ENCODE results near the gene MRPL12. TPM values are rescaled to one million over a fixed set of nuclear protein-coding genes. Genes with fewer than 3 reads are reported as not detected.
A peak's percentile ranks its signal among the peaks of the same experiment; 100 is the strongest.

The MRPL12 gene
- total and polyA plus RNA-seq, 10 donors = 36.2 to 160 (median 52.2) TPM

DNA sequence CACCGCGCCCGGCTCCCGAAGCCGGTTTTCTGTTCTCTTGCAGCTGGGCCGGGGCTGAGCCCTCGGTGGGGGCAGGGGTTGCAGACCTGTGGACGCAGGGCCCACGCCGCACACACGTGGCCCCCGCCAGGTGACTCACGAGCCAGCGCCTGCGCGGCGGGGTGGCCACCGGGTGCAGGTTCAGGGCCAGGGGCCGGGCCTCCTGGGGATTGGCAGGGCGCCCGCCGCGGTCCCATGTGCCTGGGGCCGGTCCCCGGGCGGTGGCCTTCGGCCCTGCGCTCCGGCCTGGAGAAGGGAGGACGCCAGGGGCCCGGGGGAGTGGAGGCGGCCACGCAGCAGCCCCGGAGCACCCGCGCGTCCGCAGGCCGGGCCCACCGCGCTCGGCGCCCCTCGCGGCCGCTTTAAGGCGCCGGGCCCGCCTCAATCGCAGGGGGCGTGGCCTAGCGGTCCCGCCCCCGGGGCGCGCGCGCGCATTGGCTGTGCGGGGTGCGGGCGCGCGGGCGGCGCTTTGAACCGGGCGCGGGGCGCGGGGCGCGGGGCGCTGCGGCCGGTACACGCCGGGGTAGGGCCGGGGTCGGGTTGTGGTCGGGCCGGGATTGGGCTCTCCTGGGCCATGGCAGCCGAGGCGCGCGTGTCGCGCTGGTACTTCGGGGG is 8.8 kb downstream of the MRPL12 start, which contains the start of gene SLC25A10:
Gene SLC25A10 (plus strand): TSS at position 471 of the 654 bp plus-strand sequence. CDS start 143 bp downstream, at position 614.
- H3K36me3 ChIP-seq = peaks cover 0 to 33% (median 11%) of the 10 kb centered on the region in 6 donors
- H3K27me3 ChIP-seq (replicated peaks in 1 of 7) = no peaks in the 10 kb centered on the region
- intact Hi-C loops (cut with DNase I; ENCODE audit: low total_unique reads) = no loop called here
- no peaks in the 10 kb centered on the region for H3K9me3 ChIP-seq
- peak within 1 kb of the TSS; percentile 66 to 99 (median 90) for H3K4me3 ChIP-seq
- H3K4me1 ChIP-seq = peaks cover 22 to 57% (median 34%) of the 10 kb centered on the region in 6 donors
- peak; percentile 92 for DNase-seq
- 0 to 1% (median 0%) methylated on average over 6 to 89 of the region's 89 CpGs for WGBS, 5 donors
- H3K27ac ChIP-seq = peak within 1 kb of the TSS in 5 of 8 donors; percentile 54 to 82 (median 77)
- TF ChIP-seq, protein P1, sequence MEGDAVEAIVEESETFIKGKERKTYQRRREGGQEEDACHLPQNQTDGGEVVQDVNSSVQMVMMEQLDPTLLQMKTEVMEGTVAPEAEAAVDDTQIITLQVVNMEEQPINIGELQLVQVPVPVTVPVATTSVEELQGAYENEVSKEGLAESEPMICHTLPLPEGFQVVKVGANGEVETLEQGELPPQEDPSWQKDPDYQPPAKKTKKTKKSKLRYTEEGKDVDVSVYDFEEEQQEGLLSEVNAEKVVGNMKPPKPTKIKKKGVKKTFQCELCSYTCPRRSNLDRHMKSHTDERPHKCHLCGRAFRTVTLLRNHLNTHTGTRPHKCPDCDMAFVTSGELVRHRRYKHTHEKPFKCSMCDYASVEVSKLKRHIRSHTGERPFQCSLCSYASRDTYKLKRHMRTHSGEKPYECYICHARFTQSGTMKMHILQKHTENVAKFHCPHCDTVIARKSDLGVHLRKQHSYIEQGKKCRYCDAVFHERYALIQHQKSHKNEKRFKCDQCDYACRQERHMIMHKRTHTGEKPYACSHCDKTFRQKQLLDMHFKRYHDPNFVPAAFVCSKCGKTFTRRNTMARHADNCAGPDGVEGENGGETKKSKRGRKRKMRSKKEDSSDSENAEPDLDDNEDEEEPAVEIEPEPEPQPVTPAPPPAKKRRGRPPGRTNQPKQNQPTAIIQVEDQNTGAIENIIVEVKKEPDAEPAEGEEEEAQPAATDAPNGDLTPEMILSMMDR (IDR thresholded peaks at IDR 0.05 in 8 of 11, conservative IDR thresholded peaks at IDR 0.05 in 3 of 11) = peak in 4 of 11 experiments; percentile 23 to 40 (median 26)
- no peak for TF ChIP-seq POLR2A (IDR thresholded peaks at IDR 0.05)
- peak; percentile 50 to 81 (median 65) for TF ChIP-seq POLR2AphosphoS5 (IDR thresholded peaks at IDR 0.05)

DNA sequence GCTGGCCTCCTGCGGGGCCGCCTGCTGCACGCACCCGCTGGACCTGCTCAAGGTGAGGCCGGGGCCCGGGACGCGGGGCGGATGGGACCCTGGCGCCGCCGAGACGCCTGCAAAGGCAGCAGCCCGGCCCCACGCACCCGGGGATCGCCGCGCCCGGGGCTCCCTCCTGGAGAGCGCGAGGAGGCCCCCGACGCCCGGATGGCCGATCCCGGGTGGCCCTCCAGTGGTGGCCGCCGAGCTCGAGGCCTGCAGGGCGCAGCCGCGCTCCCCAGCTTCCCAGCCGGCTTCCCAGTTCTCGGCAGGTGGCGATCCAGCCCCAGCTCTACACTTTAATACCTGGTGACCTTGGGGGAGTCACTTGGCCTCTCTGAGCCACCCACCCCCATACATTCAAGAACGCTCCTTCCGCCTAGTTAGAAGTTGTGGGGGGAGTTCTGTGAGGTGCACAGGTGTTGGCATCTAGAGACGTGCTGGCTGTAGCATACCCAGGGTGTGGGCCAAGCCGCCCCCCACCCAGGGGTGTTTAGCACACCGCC is 9.4 kb downstream of the MRPL12 start:
- peaks cover 22 to 57% (median 34%) of the 10 kb centered on the region in 6 donors for H3K4me1 ChIP-seq
- H3K9me3 ChIP-seq = no peaks in the 10 kb centered on the region
- intact Hi-C loops (cut with DNase I; ENCODE audit: low total_unique reads) = no loop called here
- 3 to 9% (median 4%) methylated on average over 15 to 41 of the region's 41 CpGs for WGBS, 5 donors
- H3K4me3 ChIP-seq = peak overlapping the region; percentile 66 to 99 (median 90)
- no peak for DNase-seq
- no peaks in the 10 kb centered on the region for H3K27me3 ChIP-seq (replicated peaks in 1 of 7)
- peaks cover 0 to 33% (median 5%) of the 10 kb centered on the region in 6 donors for H3K36me3 ChIP-seq
- peak overlapping the region in 4 of 8 donors; percentile 54 to 82 (median 79) for H3K27ac ChIP-seq
- TF ChIP-seq, protein P1 (IDR thresholded peaks at IDR 0.05 in 8 of 11, conservative IDR thresholded peaks at IDR 0.05 in 3 of 11) = no peak
- TF ChIP-seq POLR2AphosphoS5 (IDR thresholded peaks at IDR 0.05) = no peak
- TF ChIP-seq POLR2A (IDR thresholded peaks at IDR 0.05) = no peak

DNA sequence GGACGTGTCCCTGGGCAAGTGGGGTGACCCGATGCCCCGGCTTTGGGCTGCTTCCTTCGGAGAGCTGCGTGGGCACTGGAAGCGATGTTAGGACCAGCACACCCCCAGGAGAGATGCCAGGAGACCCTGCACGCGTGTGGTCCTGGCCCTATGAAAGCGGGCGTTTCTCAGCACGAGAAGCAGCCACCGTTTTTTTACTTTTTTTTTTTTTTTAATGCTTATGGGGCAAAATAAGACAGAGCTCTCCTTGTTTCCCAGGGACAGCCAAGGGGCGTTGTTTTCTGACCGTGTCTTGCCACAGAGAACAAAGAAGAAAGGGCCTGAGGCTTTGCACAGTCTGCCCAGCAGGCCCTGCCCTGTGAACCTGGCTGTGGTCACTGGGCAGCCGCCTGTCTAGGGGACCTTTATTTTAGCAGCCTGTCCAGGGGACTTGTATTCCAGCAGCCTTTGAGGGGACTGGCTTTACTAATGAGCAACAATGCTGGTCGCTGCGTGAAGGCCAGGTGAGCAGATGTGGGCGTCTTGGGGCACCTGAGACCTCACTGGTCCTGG is 9.9 kb downstream of the MRPL12 start:
- peak overlapping the region in 6 of 8 donors; percentile 87 to 99 (median 90) for H3K4me3 ChIP-seq

More for the DNA sequence above, 9.9 kb downstream of the MRPL12 start:
- H3K36me3 ChIP-seq = peaks cover 0 to 33% (median under 1%) of the 10 kb centered on the region in 6 donors
- WGBS, 5 donors = 41 to 61% (median 58%) methylated on average over 15 to 18 of the region's 18 CpGs
- peak; percentile 80 for DNase-seq
- no peak for TF ChIP-seq POLR2AphosphoS5 (IDR thresholded peaks at IDR 0.05)
- TF ChIP-seq POLR2A (IDR thresholded peaks at IDR 0.05) = no peak
- TF ChIP-seq, protein P1 (IDR thresholded peaks at IDR 0.05 in 8 of 11, conservative IDR thresholded peaks at IDR 0.05 in 3 of 11) = no peak
- intact Hi-C loops (cut with DNase I; ENCODE audit: low total_unique reads) = no loop called here
- no peak overlapping the region for H3K27ac ChIP-seq
- H3K27me3 ChIP-seq (replicated peaks in 1 of 7) = no peaks in the 10 kb centered on the region
- no peaks in the 10 kb centered on the region for H3K9me3 ChIP-seq
- peaks cover 22 to 57% (median 34%) of the 10 kb centered on the region in 6 donors for H3K4me1 ChIP-seq
